Dedifferentiated amniotic fluid mesenchymal stem cell (primary cell): ENCODE results near the gene TFAM.

Experiments used
- DNase-seq: peaks from one replicate; pipeline ENCODE4 v3.0.0-alpha.2; 2016; ENCODE audit errors: extremely low spot score

Gene TFAM

GRCh38 chr10:58384999-58385783 lies at the start of gene TFAM:
TSS of gene TFAM (plus strand) at chr10:58385410. CDS start at chr10:58385548, 138 bp downstream.
- DNase-seq = peak; percentile 89

- DNase-seq = no peak
Measured at GRCh38 chr10:58336242-58336641, 49.0 kb upstream of the TFAM start.

GRCh38 chr10:58341422-58341821 lies 43.8 kb upstream of the TFAM start:
- no peak for DNase-seq

DNA sequence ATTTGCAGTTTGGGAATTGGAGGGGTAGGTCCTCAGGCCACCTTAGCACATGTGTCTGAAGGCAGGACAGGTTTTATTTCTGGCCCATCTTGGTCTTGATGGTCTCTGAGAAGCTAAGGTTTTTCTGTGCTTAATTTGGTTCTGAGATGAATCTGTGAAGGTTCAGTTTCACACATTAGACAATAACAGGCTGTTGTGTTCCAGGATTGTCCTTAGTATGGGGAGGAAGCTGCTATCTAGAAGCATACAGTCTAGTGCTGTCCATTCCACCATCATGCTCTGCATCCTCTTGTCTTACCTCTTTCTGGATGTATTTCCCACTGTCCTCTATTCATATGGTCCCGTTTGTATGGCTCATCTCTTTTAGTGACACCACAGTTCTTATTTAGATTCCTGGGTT lies 43.3 kb upstream of the TFAM start:
- DNase-seq = no peak

DNA sequence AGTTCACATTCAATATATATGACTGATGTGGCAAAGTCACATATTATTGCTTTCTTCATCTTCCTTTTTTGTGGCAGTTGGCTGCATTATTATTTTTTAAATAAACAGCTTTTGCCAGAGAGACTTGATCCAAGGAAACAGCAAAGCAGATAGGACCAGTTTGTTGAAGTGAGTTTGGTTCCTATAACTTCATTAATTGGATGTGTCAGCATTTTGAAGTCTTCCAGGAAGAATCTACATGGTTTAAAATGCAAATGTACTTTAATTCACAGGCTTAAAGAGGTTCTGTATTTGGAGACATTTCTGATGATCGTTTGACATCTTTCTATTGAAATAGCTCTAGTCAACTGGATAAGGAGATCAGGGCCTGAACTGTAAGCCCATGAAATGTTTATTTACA lies 37.2 kb upstream of the TFAM start:
- no peak for DNase-seq

- no peak for DNase-seq
Measured at GRCh38 chr10:58348571-58349033, 36.6 kb upstream of the TFAM start.

GRCh38 chr10:58350023-58350422 lies 35.2 kb upstream of the TFAM start:
- no peak for DNase-seq

DNA sequence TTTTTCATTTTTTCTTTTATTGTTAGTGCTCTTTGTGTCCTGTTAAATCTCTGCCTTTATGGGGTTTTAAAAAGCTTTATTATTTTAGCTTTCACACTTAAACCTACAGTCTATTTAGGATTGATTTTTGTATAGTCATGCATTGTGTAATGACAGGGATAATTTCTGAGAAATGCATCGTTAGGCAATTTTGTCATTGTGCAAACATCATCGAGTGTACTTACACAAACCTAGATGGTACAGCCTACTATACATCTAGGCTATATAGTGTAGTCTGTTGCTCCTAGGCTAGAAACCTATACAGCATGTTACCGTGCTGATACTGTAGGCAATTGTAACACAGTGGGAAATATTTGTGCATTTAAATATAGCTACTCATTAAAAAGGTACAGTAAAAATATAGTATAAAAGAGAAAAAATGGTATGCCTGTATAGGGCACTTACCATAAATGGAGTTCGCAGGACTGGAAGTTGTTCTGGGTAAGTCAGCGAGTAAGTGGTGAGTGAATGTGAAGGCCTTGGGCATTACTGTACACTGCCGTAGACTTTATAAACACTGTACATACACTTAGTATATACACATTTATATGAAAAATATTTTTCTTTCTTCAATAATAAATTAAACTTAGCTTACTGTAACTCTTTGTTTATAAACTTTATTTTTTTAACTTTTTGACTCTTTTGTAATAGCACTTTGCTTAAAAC lies 34.4 kb upstream of the TFAM start:
- DNase-seq = no peak

GRCh38 chr10:58351616-58352578 lies 33.3 kb upstream of the TFAM start:
- no peak for DNase-seq

DNA sequence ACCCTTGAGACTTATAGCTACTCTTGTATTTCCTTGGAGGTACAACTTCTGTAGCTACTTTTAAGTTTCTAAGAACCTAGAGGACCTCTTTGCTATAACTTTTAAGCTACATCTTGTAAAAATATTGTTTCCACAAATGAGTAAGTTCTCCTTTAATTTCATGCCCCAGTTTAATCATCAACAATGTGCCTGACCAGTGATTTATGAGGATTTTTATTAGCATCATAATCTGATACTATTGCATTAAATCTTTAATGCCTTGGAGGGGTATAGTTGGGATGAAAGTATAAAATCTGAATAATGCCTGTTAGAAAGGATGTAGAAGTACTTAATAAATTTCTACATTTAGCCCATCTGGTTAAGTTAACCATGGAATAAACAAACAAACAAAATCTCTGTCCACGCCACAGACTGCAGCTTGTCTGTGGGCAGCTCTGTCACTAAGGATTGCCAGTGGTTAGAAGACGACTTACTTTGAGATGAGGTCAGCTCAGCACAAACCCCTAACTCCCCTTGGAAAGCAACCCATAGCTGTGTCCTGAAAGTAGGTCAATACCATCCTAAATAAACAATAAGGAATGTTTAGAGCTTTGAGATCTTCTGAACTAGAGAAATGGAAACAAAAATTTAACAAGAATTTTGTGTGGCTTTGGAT lies 32.1 kb upstream of the TFAM start:
- no peak for DNase-seq

DNA sequence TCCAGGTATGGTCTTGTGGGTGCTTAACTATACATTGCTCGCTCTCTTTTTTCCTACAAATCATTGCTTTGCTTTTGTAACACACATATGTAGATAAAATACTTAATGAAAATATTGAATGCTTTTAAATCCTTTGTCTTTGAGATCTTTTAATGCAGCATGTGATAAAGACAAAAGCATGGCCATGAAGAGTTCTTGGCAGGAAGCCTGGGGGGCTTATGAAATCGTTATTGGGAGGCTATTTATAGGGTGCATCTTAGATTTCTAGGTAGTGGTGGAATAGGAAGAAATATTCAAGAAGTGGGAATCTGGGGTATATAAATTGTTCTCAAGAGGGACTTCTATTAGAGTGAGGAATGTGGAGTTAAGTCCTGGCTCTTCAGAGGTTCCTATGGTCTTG lies 28.5 kb upstream of the TFAM start:
- no peak for DNase-seq

GRCh38 chr10:58358314-58358933 lies 26.8 kb upstream of the TFAM start:
- DNase-seq = no peak

DNA sequence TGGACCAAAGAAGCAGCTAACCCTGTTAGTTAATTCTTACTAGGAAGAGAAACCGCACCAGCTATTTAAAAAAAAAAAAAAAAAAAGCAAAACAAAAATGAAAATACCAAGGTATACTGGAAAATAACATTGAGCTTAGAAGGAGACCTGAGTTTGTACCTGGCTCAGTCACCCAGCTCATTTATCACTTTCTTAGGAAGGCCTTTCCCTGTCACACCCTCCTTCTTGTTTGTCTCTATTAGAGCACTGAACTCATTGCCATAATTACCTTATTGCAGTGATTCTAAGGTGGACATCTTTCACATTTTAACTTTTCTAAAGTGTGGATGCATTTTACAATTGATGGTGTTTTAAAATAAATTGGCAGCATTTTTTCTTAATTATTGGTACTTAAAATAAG lies 26.3 kb upstream of the TFAM start:
- DNase-seq = no peak

GRCh38 chr10:58359541-58359940 lies 25.7 kb upstream of the TFAM start:
- no peak for DNase-seq

DNA sequence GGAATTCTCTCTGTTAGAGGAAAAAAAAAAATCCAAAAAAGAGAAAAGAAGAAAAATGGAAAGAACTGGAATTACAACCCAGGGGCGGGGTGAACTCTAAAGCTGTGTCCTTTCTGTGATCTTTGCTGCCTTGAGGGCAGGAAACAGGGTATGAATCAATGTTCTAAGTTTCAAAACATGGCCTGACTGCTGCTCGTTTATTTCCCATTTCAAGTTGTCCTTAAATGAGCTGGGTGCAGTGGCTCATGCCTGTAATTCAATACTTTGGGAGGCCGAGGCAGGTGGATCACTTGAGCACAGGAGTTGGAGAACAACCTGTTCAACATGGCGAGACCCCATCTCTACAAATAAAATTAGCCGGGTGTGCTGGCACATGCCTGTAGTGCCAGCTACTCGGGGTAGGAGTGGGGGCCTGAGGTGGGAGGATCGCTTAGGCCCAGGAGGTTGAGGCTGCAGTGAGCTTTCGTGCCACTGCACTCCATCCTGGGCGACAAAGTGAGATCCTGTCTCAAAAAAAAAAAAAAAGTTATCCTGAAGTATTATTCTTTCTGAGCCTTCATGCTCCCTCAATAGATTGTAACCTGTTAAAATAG lies 24.7 kb upstream of the TFAM start:
- DNase-seq = no peak

GRCh38 chr10:58361353-58361752 lies 23.9 kb upstream of the TFAM start:
- DNase-seq = no peak

DNA sequence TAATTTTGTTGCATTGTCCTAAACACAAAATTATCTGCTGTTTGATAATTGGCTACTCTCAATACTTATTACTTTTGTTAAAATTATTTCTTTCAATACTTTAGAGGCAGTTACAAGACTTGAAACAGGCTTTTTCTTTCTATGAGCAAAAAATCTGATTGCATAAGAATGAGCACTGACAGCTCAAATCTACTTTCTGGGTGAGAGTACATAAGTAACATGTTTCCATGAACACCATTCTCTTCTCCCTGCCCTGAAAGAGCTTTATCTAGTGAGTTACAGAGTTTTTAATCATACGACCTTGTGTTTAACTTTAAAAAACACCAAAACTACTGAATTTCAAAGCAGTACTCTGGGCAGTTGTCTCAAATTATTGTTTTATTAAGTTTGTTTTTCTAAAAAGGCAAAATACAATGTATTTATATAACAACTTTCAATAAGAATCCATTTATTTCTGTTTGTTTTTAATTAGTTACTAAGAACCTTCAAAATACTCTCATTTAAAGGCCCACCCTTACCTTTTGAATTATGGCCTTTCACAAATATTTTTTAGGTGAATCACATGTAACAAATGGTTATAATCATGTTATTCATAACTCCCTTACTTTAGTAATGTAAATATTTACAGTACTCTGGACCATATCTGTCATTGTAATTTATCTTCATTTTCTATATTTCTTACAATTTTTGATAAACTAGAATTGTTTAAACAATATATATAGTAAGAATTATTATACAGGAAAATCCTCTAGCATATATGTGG lies 23.0 kb upstream of the TFAM start:
- DNase-seq = no peak

- DNase-seq = no peak
Measured at GRCh38 chr10:58367069-58367468, 18.1 kb upstream of the TFAM start.

GRCh38 chr10:58371473-58371872 lies 13.7 kb upstream of the TFAM start:
- no peak for DNase-seq
